HepG2 (cell line): Measurements from ENCODE around the gene TADA2B. TPM values are rescaled to one million over a fixed set of nuclear protein-coding genes. Genes with fewer than 3 reads are reported as not detected.

Experiments used
- BCL3 ChIP-seq: sonication (generic); formaldehyde crosslinking; IDR thresholded peaks from 2 replicates; pipeline ENCODE4 v1.5.1; 2020; ENCODE audit warnings: mild to moderate bottlenecking, missing genetic modification reagents, moderate library complexity
- CBX5 ChIP-seq: sonication (generic); formaldehyde crosslinking; IDR thresholded peaks from 2 replicates; pipeline ENCODE4 v1.4.0; 2020; ENCODE audit warnings: missing genetic modification reagents, borderline replicate concordance
- ELF4 ChIP-seq: sonication (generic); formaldehyde crosslinking; IDR thresholded peaks from 2 replicates; pipeline ENCODE4 v1.5.0; 2020; ENCODE audit warnings: missing genetic modification reagents, mild to moderate bottlenecking, moderate library complexity, borderline replicate concordance
- ELK4 ChIP-seq: sonication (generic); formaldehyde crosslinking; IDR thresholded peaks from 2 replicates; pipeline ENCODE4 v1.9.0; 2021; ENCODE audit warnings: missing genetic modification reagents, borderline replicate concordance
- FOXO1 ChIP-seq: sonication (generic); formaldehyde crosslinking; IDR thresholded peaks from 2 replicates; pipeline ENCODE4 v1.4.0; 2020; ENCODE audit warnings: missing genetic modification reagents
- MBNL3 ChIP-seq: fragments of 250-450 bp; sonication (Bioruptor Pico); conservative IDR thresholded peaks from 2 replicates; pipeline ENCODE4 v1.8.0; 2022; ENCODE audit warnings: mild to moderate bottlenecking, inconsistent platforms
- PBX2 ChIP-seq: IDR thresholded peaks from 2 replicates; pipeline ENCODE4 v1.6.1; 2016; ENCODE audit warnings: control low read depth
- SNAPC4 ChIP-seq: sonication (generic); formaldehyde crosslinking; IDR thresholded peaks from 2 replicates; pipeline ENCODE4 v1.4.0; 2020; ENCODE audit warnings: mild to moderate bottlenecking, missing genetic modification reagents
- SRY ChIP-seq: sonication (generic); formaldehyde crosslinking; IDR thresholded peaks from 2 replicates; pipeline ENCODE4 v1.8.0; 2022; ENCODE audit warnings: mild to moderate bottlenecking, missing genetic modification reagents
- ZNF232 ChIP-seq: sonication (generic); formaldehyde crosslinking; IDR thresholded peaks from 2 replicates; pipeline ENCODE4 v1.4.0; 2020; ENCODE audit warnings: missing genetic modification reagents, borderline replicate concordance
- ZNF235 ChIP-seq: sonication (generic); formaldehyde crosslinking; IDR thresholded peaks from 2 replicates; pipeline ENCODE4 v1.8.1; 2023; ENCODE audit warnings: mild to moderate bottlenecking, missing genetic modification reagents, borderline replicate concordance
- ZNF264 ChIP-seq: sonication (generic); formaldehyde crosslinking; IDR thresholded peaks from 2 replicates; pipeline ENCODE4 v1.4.0; 2020; ENCODE audit warnings: missing genetic modification reagents
- ZNF354B ChIP-seq: sonication (generic); formaldehyde crosslinking; IDR thresholded peaks from 2 replicates; pipeline ENCODE4 v1.8.0; 2022; ENCODE audit warnings: mild to moderate bottlenecking, missing genetic modification reagents
- ZNF503 ChIP-seq: sonication (generic); formaldehyde crosslinking; IDR thresholded peaks from 2 replicates; pipeline ENCODE4 v1.4.0; 2020; ENCODE audit warnings: missing genetic modification reagents
- ZNF652 ChIP-seq: IDR thresholded peaks from 2 replicates; pipeline ENCODE4 v1.6.1; 2016; ENCODE audit warnings: low read depth, borderline replicate concordance
- ZNF710 ChIP-seq: sonication (generic); formaldehyde crosslinking; IDR thresholded peaks from 2 replicates; pipeline ENCODE4 v1.5.0; 2020; ENCODE audit warnings: mild to moderate bottlenecking, missing genetic modification reagents, borderline replicate concordance
- polyA plus RNA-seq, 8 experiments: library from polyadenylated mRNA; depleted of rRNA in 3 of 8; stranded (reverse) in 7 of 8; unstranded in 1 of 8; fragments of >200 nt; fragmentation: Illumina TruSeq in 4 of 8; extraction: Trizol in 4 of 8; gene quantifications; 2 replicates each; pipeline versions ENCODE4 v1.2.1 to v1.2.3, GENCODE V29; 2011 to 2016; ENCODE audit warnings: low read depth in 4 of 8, missing spikeins in 1 of 8, mixed read lengths in 1 of 8; ENCODE audit not compliant: insufficient read depth in 1 of 8
- total RNA-seq, 5 experiments: library from RNA; depleted of rRNA; stranded (reverse); fragments of >200 nt; fragmentation: Illumina TruSeq; extraction: Trizol; gene quantifications; 2 replicates each; pipeline ENCODE4 v1.2.3, GENCODE V29; 2016; ENCODE audit warnings: low read depth in 1 of 5

Gene TADA2B
- total and polyA plus RNA-seq, 2 of the 13 experiments (the other 11 are each of a cell fraction or from before 2014, with no cell fraction given), result 4.6 to 8.9 TPM

- TF ChIP-seq ZNF710 (CRISPR knock-in tag) (no peak), ZNF232 (CRISPR knock-in tag) (no peak), ELF4 (CRISPR knock-in tag) (no peak), ELK4 (CRISPR knock-in tag) (no peak), ZNF235 (no peak), ZNF503 (CRISPR knock-in tag) (no peak), ZNF652 (CRISPR knock-in tag) (no peak), PBX2 (CRISPR knock-in tag) (no peak), SRY (CRISPR knock-in tag) (no peak), CBX5 (no peak), ZNF354B (CRISPR knock-in tag) (no peak), SNAPC4 (CRISPR knock-in tag) (no peak), BCL3 (CRISPR knock-in tag) (peak; percentile 45; the same call in 1 of the 2 replicates), MBNL3 (CRISPR knock-in tag) (no peak), ZNF264 (CRISPR knock-in tag) (no peak), FOXO1 (CRISPR knock-in tag) (no peak)
Observed at GRCh38 chr4:7042503-7043283, 479 bp upstream of the TADA2B start (continued).
